Neural crest cell (in vitro differentiated cells): ENCODE measurements around the gene RORB. TPM values are rescaled to one million over a fixed set of nuclear protein-coding genes. Genes with fewer than 3 reads are reported as not detected.

ENCODE experiments used
- DNase-seq: peaks from one replicate; pipeline ENCODE4 v3.0.0; 2021; ENCODE audit warnings: low read depth, mixed read lengths, low spot score
- H3K27ac Mint-ChIP-seq: one replicate; pipeline ENCODE4 v1.8.0; 2021; ENCODE audit warnings: mild to moderate bottlenecking, mixed read lengths; ENCODE audit not compliant: unreplicated experiment
- H3K27me3 Mint-ChIP-seq: 2 replicates; pipeline ENCODE4 v1.8.0; 2021; ENCODE audit warnings: low read depth, mild to moderate bottlenecking, mixed read lengths
- H3K36me3 Mint-ChIP-seq: 2 replicates; pipeline ENCODE4 v1.8.0; 2021; ENCODE audit warnings: low read depth, mild to moderate bottlenecking, mixed read lengths
- H3K4me1 Mint-ChIP-seq: 2 replicates; pipeline ENCODE4 v1.8.0; 2021; ENCODE audit warnings: mixed read lengths
- H3K4me3 Mint-ChIP-seq: one replicate; pipeline ENCODE4 v1.8.0; 2021; ENCODE audit warnings: mild to moderate bottlenecking, mixed read lengths
- H3K9me3 Mint-ChIP-seq: 2 replicates; pipeline ENCODE4 v1.8.0; 2021; ENCODE audit warnings: mixed read lengths
- CTCF ChIP-seq: fragments of 200-600 bp; sonication (generic); conservative IDR thresholded peaks from 2 replicates; pipeline ENCODE4 v1.5.0; 2021; ENCODE audit warnings: antibody characterized with exemption, mild to moderate bottlenecking
- total RNA-seq: library from RNA; stranded (reverse); gene quantifications from 2 replicates; pipeline ENCODE4 v1.2.1, GENCODE V29; 2021

The RORB gene
- total RNA-seq, 1 donor from 2014 or later: 0.35 TPM

DNA sequence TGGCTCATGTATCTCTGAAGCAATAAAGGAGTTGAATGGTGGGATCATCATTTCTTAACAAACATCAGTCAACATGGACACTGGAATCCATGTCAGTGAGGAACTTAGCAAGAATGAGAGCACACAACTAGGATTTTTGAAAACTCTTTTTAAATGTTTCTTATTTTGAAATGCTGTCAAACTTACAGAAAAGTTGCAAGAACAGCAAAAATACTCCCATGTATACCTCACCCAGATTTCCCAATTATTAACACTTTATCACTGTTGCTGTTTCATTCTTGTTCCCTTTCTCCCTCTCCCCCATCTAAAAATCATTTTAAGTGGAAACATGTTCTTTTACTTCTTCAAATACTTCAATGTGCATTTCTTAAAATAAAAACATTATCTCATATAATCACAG is 65.5 kb downstream of the RORB start:
- no peak for TF ChIP-seq CTCF
- H3K9me3 Mint-ChIP-seq: no peaks in the 10 kb centered on the region
- H3K4me1 Mint-ChIP-seq: no peaks in the 10 kb centered on the region
- no peaks in the 10 kb centered on the region for H3K36me3 Mint-ChIP-seq
- peaks cover 4% of the 10 kb centered on the region for H3K27me3 Mint-ChIP-seq
- DNase-seq: no peak
- H3K4me3 Mint-ChIP-seq: no peak overlapping the region
- H3K27ac Mint-ChIP-seq: no peak overlapping the region

GRCh38 chr9:74570879-74571512 is 73.9 kb downstream of the RORB start:
- Mint-ChIP-seq H3K27ac (no peak overlapping the region), H3K4me1 (peaks cover 12% of the 10 kb centered on the region), H3K27me3 (peaks cover 1% of the 10 kb centered on the region), H3K36me3 (no peaks in the 10 kb centered on the region), H3K4me3 (no peak overlapping the region), H3K9me3 (no peaks in the 10 kb centered on the region)
- peak; percentile 21 for DNase-seq
- TF ChIP-seq CTCF: peak; percentile 89

DNA sequence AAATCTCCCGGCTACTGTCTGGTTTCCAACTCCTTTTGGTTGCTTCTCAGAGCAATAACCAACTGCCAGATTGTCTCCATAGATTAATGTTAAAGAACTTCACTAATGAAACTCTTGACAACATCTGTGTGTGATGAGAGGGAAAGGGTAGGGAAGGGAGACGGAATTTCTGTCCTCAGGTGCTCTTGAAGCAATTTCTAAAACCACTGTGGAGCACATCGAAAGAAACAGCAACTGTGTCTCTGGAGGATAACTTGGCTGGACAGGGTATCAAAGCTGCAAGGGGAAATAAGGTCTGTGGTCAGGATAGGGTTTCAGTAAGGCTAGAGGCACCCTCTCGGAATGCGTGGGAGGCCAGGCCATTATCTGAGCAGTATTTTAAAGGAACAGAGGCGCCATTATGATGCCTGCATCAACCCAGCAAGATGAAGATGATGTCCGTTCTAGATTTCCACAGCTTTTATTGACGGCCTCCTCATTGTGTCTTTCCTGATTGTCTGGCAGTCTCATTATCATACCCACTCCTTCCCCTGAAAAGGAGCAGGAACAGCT is 76.6 kb downstream of the RORB start:
- TF ChIP-seq CTCF: no peak
- Mint-ChIP-seq H3K36me3 (no peaks in the 10 kb centered on the region), H3K27ac (no peak overlapping the region), H3K9me3 (no peaks in the 10 kb centered on the region), H3K4me1 (peaks cover 12% of the 10 kb centered on the region), H3K27me3 (peaks cover 2% of the 10 kb centered on the region), H3K4me3 (no peak overlapping the region)
- DNase-seq: no peak

- Mint-ChIP-seq H3K4me3 (no peak overlapping the region), H3K27ac (no peak overlapping the region), H3K9me3 (no peaks in the 10 kb centered on the region), H3K27me3 (peaks cover 7% of the 10 kb centered on the region), H3K36me3 (no peaks in the 10 kb centered on the region), H3K4me1 (peaks cover 9% of the 10 kb centered on the region)
- TF ChIP-seq CTCF: no peak
- DNase-seq: no peak
Observed at GRCh38 chr9:74576176-74576575, 79.0 kb downstream of the RORB start.

DNA sequence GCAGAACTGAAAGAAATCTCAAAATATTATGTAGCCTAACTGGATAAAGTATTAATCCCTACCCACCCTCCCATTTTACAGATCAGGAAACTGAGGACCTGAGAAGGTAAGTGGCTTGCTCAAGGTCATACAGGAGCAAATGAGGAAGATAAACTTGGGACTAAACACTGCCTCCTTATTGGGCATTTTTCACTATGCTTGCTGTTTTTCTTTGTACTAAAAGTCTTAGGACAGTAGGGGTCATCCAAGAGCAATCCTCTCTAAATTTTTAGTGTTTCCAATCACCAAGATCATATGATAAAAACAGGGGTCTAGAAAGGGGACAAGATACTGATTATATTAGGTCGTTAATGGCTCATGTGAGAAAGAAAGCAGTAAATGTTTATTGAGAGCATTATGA is 80.8 kb downstream of the RORB start:
- H3K4me3 Mint-ChIP-seq: no peak overlapping the region
- no peaks in the 10 kb centered on the region for H3K9me3 Mint-ChIP-seq
- H3K4me1 Mint-ChIP-seq: peaks cover 9% of the 10 kb centered on the region
- H3K27ac Mint-ChIP-seq: no peak overlapping the region
- TF ChIP-seq CTCF: peak; percentile 59
- H3K27me3 Mint-ChIP-seq: peaks cover 7% of the 10 kb centered on the region
- no peaks in the 10 kb centered on the region for H3K36me3 Mint-ChIP-seq
- no peak for DNase-seq
